Type B pancreatic cell (in vitro differentiated cells): ENCODE measurements around the gene UROC1. TPM values are rescaled to one million over a fixed set of nuclear protein-coding genes. Genes with fewer than 3 reads are reported as not detected.

ENCODE experiments used
- DNase-seq: peaks from one replicate; pipeline ENCODE4 v3.0.0; 2021; ENCODE audit warnings: mixed read lengths; ENCODE audit not compliant: unreplicated experiment; ENCODE audit errors: extremely low spot score
- H3K27ac Mint-ChIP-seq: 2 replicates; pipeline ENCODE4 v1.8.0; 2021; ENCODE audit warnings: mild to moderate bottlenecking, mixed read lengths
- H3K27me3 Mint-ChIP-seq: 2 replicates; pipeline ENCODE4 v1.8.0; 2021; ENCODE audit warnings: mixed read lengths
- H3K36me3 Mint-ChIP-seq: 2 replicates; pipeline ENCODE4 v1.8.0; 2021; ENCODE audit warnings: mixed read lengths
- H3K4me1 Mint-ChIP-seq: one replicate; pipeline ENCODE4 v1.8.0; 2021; ENCODE audit warnings: mixed read lengths; ENCODE audit not compliant: unreplicated experiment
- H3K4me3 Mint-ChIP-seq: 2 replicates; pipeline ENCODE4 v1.8.0; 2021; ENCODE audit warnings: mild to moderate bottlenecking, mixed read lengths
- H3K9me3 Mint-ChIP-seq: 2 replicates; pipeline ENCODE4 v1.8.0; 2021; ENCODE audit warnings: mixed read lengths
- total RNA-seq: library from RNA; stranded (reverse); gene quantifications from 2 replicates; pipeline ENCODE4 v1.2.1, GENCODE V29; 2021; ENCODE audit warnings: low replicate concordance
- TF ChIP-seq, protein P1 (sequence below): fragments of 200-600 bp; sonication (generic); conservative IDR thresholded peaks from 2 replicates; pipeline ENCODE4 v1.5.0; 2021; ENCODE audit warnings: antibody characterized with exemption, mild to moderate bottlenecking

Gene UROC1
- total RNA-seq, 1 donor from 2014 or later, result not detected

DNA sequence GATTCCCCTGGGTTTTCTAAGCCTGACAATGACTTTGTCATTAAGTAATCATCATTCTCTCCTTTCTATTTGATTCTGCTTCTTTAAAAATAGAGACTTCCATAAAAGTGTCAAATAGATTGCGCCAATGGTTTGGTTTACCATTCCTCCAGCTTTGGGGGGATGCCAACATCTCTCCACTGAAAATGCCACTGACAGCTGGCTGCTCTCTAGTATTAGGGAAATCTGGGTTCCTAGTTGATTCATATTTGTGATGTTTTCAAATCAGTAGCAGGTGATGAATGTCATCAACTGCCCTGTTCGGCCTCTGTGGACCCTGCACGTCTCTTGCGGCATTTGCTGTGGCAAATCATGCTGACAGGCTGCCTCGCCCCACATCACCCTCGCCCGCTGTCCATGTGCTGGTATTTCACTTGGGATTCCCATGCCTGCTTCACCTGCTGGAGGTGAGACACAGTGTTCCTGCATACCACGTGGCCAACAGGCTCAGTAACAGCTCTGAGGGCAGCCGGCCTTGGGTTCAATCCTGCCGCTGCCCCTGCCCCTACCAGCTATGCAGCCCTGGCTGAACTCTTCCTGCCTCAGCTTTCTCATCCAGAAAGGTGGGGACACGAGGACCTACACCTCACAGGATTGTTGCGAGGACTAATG lies 70.0 kb downstream of the UROC1 start:
- no peak overlapping the region for H3K27ac Mint-ChIP-seq
- TF ChIP-seq, protein P1, sequence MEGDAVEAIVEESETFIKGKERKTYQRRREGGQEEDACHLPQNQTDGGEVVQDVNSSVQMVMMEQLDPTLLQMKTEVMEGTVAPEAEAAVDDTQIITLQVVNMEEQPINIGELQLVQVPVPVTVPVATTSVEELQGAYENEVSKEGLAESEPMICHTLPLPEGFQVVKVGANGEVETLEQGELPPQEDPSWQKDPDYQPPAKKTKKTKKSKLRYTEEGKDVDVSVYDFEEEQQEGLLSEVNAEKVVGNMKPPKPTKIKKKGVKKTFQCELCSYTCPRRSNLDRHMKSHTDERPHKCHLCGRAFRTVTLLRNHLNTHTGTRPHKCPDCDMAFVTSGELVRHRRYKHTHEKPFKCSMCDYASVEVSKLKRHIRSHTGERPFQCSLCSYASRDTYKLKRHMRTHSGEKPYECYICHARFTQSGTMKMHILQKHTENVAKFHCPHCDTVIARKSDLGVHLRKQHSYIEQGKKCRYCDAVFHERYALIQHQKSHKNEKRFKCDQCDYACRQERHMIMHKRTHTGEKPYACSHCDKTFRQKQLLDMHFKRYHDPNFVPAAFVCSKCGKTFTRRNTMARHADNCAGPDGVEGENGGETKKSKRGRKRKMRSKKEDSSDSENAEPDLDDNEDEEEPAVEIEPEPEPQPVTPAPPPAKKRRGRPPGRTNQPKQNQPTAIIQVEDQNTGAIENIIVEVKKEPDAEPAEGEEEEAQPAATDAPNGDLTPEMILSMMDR, result no peak
- no peak for DNase-seq
- peaks cover 4% of the 10 kb centered on the region for H3K36me3 Mint-ChIP-seq
- peaks cover 6% of the 10 kb centered on the region for H3K4me1 Mint-ChIP-seq
- no peaks in the 10 kb centered on the region for H3K9me3 Mint-ChIP-seq
- H3K27me3 Mint-ChIP-seq, result no peaks in the 10 kb centered on the region
- H3K4me3 Mint-ChIP-seq, result no peak overlapping the region

DNA sequence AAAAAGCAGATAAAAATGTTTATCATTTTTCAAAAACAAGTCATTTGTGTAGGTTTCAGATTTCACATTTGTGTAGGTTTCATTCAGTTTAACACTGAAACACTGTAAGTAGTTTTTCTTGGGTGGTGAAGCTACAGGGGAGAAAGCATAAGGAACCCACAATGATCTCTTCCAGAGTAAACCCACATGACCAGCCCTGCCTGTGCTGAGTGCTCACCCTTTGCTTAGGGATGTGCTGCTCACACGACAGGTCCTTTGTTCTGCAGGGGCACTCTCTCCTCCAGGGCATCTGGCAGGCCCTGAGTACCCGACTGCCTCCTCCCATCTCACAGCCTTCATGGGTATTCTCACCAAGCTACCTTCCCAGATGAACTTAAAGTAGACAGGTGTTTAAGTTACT lies 70.8 kb downstream of the UROC1 start:
- Mint-ChIP-seq H3K36me3 (no peaks in the 10 kb centered on the region), H3K27me3 (no peaks in the 10 kb centered on the region), H3K9me3 (no peaks in the 10 kb centered on the region), H3K27ac (no peak overlapping the region), H3K4me3 (no peak overlapping the region), H3K4me1 (peaks cover 6% of the 10 kb centered on the region)
- TF ChIP-seq, protein P1, result no peak
- no peak for DNase-seq

DNA sequence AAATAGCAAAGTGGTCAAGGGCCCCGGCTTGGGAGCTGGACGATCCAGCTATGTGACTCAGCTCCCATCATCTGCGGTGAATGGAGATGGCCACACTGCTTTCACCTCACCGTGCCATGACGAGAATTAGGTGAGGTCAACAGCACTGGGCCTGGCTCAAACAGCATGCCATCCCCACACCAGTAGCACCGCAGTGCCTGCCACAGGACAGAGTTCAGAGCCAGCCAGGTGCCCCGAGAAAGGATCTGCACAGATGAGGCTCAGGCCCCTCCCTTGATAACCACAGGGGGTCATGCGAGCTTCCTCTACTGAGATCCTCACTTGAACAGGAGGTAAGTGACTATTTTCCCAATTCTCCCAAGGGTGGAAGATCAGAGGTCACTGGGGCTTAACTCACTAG lies 71.3 kb downstream of the UROC1 start:
- Mint-ChIP-seq H3K4me3 (no peak overlapping the region), H3K36me3 (no peaks in the 10 kb centered on the region), H3K9me3 (no peaks in the 10 kb centered on the region), H3K4me1 (peaks cover 6% of the 10 kb centered on the region), H3K27me3 (no peaks in the 10 kb centered on the region), H3K27ac (no peak overlapping the region)
- TF ChIP-seq, protein P1, result no peak
- DNase-seq, result no peak

DNA sequence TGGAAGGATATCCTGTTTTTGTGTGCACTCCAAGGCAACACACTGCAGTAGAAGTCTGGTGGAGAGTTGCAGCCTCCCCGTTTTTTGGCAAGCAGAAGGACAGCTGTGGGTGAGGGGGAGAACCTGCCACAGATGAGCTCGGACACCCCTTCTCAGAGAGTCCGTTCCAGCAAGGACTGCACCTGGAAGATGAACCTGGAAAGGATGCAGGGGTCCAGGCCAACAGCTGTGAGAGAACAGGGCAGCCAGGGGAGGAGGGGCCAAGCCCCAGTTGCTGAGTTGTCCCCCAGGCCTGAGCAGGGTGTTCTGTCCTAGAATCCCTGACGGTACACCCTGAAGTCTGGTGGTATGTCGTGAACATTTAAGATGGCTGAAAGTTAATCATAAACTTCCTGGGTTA lies 72.1 kb downstream of the UROC1 start:
- H3K4me1 Mint-ChIP-seq, result peaks cover 6% of the 10 kb centered on the region
- H3K4me3 Mint-ChIP-seq, result no peak overlapping the region
- TF ChIP-seq, protein P1, result no peak
- H3K36me3 Mint-ChIP-seq, result no peaks in the 10 kb centered on the region
- H3K9me3 Mint-ChIP-seq, result no peaks in the 10 kb centered on the region
- DNase-seq, result no peak
- no peaks in the 10 kb centered on the region for H3K27me3 Mint-ChIP-seq
- H3K27ac Mint-ChIP-seq, result no peak overlapping the region

DNA sequence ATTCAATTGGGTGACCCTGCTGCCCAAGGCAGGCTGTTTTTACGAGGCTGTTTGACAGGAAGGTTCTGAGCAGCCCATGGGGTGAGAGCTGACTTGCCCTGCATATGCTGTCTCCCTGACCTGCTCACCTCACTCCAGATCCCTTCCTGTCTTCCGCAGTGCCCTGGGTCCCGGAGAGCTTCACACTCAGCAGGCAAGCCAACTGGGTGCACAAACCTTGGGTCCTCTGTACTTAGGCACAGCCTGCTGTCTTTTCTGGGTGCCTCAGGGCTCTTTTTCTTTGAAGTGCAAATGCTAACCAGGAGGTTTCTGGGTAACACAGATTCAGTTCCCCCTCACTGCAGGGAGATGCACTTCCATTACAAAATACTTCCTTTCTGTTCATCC lies 74.7 kb downstream of the UROC1 start:
- no peak for DNase-seq
- Mint-ChIP-seq H3K27me3 (no peaks in the 10 kb centered on the region), H3K4me1 (peaks cover 15% of the 10 kb centered on the region), H3K9me3 (no peaks in the 10 kb centered on the region), H3K4me3 (no peak overlapping the region), H3K36me3 (peaks cover 5% of the 10 kb centered on the region), H3K27ac (no peak overlapping the region)
- TF ChIP-seq, protein P1, result no peak
